Epidermal melanocyte (primary cell): ENCODE data around the gene HIPK3.
"Not testable (repeated sequence)": the region's sequence is repeated elsewhere in the genome, so short reads cannot be mapped to it uniquely, and the experiment has no call there.

Experiments used
- DNase-seq: peaks from one replicate; pipeline ENCODE4 v3.0.0; 2011; ENCODE audit warnings: low spot score; ENCODE audit not compliant: insufficient read length

HIPK3 gene

DNA sequence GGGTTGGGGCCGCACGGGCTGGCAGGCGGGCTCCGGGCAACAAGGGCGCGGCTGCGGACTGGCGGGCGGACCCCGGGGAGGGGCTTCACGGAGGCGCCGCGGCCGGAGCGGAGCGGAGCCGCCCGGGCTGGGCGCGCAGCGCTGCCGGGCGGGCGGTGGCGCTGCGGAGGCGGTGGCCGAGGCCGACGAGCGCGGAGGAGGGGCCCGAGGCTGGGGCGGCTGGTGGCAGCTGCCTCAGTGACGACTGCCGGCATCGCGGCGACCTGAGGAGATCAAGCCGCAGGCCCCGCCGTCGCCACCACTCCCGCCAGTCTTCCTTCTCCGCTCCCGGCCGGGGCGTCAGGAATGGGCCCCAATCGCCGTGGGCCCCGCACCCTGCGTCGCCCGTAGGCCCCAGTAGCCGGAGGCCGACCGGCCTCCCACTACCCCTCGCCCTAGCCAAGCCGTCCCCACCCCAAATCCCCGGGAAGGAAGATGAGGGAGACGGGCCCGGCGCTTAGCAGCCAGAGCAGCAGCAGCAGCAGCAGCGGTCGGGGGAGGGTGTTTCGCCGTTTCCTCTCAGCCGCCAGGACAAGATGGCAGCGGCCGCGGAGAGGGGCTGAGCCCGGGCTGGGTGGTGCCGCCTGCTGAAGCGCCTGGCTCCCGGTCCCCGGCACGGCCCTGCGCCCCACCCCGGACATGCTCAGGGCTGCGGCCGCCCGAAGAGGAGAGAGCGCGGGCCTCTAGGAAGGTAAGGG lies at the start of gene HIPK3:
TSS of gene HIPK3 (plus strand) at position 222 of the 737 bp plus-strand sequence.
- DNase-seq = peak; percentile 56

DNA sequence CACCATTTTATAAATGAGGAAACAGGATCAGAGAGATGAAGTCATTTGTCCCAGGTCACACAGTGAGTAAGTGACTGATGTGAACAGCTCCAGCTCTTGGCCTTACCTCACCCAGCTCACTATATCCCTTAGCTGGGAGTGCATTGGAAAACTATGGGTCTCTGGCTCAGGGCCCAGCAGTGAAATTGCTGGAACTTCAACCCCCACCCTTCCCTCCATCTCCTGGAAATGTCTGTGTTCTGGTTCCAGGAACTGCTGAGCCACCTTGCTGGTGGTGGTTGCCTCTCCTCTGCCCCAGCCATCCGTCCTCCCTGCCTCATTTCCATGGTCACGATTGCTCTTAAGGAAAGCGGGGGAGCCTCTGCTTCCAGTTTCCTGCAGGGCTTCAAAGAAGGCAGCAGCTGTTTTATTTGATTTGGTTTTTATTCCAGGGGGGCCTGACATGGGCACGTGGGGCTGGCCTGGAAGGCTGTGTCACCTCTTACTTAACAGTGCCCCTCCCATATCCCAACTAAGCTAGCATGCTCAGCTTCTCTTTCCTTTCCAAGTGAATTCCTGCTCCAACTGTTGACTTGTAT lies 49.7 kb upstream of the HIPK3 start:
- no peak for DNase-seq

DNA sequence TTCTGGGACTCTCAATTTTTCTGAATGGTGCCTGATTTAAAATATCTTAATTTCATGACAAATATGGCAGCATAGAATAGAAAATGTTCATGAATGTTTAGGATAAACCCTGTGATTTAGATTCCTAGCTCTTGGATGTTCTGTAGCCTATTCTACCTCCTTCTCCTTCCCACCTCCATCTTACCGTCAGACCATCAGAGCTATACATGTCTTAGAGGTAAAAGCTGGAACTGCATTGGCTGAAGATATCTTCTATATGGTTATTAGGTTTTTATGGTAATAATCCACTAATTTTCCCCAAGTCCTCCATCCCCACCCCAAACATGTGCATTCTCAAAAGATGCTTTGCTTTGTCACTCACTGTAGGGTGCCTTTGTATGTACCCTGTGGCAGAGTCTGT lies 49.0 kb upstream of the HIPK3 start:
- DNase-seq = no peak

DNA sequence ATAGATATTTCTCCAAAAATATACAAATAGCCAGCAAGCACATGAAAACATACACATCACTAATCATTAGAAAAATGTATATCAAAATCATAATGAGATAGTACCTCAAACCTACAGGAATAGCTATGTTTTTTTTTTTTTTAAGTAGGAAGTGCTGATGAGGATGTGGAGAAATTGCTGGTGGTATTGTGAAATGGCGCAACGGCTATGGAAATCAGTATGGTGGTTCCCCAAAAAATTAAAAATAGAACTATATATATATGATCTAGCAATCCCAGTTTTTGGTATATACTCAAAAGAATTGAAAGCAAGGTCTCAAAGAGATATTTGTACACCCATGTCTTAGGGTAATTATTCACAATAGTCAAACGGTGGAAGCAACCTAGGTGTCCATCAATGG lies 46.0 kb upstream of the HIPK3 start:
- DNase-seq = no peak

DNA sequence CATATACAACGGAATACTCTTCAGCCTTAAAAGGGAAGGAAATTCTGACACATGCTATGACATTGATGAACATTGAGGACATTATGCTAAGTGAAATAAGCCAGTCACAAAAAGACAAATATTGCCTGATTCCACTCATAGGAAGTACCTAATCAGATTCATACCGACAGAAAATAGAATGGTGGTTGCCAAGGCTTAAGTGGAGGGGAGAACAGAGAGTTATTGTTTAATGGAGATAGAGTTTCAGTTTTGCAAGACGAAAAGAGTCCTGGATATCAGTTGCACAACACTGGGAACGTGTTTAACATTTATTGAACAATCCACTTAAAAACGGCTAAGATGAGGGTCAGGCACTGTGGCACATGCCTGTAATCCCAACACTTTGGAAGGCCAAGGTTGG lies 45.6 kb upstream of the HIPK3 start:
- no peak for DNase-seq

DNA sequence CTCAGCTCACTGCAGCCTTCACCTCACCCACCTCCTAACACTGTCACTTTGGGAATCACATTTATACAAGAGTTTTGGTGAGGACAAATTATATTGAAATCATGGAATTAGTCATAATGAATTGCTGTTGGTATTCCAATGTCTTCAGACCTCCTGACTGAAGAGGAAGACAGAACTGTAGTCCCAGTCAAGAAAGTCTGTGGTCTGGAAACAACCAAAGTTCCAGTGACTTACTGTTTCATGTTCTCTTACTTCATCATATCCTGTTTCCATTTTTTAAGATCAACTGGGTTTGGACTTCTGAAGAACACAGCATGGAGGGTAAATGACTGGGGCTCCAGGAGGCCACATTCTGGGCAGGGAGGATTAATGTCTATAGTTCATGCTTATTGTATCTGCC lies 43.0 kb upstream of the HIPK3 start:
- no peak for DNase-seq

DNA sequence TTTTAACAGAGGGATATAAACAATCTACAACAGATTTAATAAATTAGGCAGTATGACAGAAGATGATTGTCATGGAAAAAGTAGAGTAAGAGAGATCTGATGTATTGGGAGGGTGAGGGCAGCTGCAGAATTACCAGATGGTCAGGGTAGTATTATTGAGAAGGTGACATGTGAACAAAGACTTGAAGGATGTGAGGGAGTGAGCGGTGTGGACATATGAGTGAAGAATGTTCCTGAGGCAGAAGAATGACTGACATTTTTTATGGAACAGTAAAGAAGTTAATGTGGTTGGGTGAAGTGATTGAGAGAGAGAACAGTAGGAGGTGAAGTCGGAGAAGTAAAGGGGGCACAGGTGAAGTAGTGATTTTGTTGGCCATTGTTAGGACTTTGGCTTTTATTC lies 42.4 kb upstream of the HIPK3 start:
- no peak for DNase-seq

DNA sequence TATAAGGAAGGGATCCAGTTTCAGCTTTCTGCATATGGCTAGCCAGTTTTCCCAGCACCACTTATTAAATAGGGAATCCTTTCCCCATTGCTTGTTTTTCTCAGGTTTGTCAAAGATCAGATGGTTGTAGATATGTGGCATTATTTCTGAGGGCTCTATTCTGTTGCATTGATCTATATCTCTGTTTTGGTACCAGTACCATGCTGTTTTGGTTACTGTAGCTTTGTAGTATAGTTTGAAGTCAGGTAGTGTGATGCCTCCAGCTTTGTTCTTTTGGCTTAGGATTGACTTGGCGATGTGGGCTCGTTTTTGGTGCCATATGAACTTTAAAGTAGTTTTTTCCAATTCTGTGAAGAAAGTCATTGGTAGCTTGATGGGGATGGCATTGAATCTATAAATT lies 40.5 kb upstream of the HIPK3 start:
- DNase-seq = not testable (repeated sequence)

DNA sequence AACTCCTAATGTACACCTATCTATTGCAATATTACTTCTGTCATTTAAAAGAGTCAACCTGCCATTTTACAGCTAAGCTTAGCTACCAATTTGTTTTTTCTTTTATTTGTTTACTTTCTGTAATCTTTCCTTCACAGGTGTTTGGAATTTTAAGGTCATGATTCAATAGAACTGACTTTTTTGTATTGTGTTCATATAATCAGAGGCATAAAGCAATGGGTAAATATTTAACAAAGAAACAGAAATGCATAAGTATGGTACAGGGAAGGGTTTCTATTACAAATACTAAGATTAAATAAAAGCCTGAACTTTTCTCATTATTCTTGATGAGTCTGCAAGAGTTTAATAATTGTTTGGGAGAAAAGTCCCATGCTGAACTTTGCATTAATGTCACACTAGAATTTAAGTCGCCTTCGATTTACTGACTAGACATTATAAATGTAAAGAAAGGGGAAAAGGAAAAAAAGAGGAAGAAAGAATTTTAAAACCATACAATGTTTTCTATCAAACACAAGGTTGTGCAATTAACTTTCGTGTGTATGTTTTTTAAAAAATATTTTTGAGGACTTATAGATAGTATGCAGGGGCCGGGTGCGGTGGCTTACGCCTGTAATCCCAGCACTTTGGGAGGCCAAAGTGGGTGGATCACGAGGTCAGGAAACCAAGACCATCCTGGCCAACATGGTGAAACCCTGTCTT lies 35.0 kb upstream of the HIPK3 start:
- no peak for DNase-seq

DNA sequence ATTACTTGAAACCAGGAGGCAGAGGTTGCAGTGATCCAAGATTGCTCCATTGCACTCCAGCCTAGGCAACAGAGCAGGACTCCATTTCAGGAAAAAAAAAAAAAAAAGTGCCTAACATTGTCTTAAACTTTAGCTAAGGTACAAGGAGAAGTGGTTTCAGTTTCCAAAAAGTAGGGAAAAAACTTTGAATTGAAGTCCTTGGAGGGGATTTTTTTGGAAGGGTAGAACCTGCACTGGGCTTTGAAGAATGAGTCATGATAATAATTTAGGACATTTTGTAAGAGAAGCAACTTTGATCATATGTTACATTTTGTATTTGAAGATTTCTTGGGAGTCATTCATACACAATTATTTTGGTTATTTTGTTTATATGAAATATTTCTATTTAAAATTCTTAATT lies 31.8 kb upstream of the HIPK3 start:
- DNase-seq = no peak

DNA sequence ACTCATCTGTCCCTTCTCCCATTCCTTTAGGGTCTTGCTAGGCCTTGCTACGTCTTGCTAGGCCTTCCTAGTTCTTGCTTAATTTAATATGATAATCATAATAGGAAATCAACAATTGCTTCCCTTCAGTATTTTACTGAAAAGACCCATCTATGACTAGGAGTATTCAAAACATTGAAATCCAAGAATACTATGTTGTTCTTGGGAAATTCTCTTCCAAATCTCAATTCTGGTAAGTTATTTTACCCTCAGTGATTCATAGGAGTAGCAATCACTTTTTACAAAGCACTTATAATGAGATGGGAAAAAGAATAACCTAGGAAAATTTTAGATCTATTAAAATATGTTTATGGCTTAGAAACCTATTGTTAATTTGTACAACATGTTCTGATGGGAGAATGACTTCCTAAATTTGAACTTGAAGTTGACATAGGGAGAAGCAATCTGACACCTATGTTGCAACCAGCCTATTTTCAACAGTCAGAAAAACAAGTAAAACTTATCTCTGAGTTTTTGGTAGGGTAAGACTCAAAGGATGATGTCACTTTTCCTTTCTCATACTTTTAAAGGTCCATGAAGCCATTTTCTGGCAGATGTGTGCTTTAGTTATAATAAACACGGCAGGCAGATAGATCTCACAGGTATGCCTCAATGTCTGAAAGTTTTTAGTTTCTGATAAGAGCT lies 29.5 kb upstream of the HIPK3 start:
- DNase-seq = no peak

DNA sequence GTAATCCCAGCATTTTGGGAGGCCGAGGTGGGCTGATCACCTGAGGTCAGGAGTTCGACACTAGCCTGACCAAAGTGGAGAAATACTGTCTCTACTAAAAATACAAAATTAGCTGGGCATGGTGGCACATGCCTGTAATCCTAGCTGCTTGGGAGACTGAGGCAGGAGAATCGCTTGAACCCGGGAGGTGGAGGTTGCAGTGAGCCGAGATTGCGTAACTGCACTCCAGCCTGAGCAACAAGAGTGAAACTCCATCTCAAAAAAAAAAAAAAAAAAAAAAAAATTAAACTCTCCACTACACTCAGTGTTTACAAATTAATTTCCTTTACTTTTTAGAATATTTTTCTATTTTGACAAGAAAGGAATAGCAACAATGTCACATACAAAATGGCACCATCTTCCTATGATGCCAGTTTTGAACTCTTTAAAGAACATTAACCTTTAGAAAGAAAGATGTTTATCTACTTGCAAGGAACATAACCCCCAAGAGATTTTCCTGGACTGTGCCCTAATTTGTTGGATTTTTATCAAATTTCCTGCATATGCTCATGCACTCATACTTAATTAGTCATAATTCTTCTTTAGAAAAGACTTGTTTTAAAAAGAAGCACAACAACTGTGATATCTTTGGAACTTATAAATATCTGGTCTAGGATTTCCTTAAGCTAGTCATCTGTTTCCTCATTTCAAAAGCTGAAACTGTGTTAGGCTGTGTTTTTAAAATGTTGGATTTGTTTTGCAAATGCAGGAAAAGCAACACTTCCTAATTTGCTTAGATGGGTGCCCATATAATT lies 22.6 kb upstream of the HIPK3 start:
- DNase-seq = no peak

DNA sequence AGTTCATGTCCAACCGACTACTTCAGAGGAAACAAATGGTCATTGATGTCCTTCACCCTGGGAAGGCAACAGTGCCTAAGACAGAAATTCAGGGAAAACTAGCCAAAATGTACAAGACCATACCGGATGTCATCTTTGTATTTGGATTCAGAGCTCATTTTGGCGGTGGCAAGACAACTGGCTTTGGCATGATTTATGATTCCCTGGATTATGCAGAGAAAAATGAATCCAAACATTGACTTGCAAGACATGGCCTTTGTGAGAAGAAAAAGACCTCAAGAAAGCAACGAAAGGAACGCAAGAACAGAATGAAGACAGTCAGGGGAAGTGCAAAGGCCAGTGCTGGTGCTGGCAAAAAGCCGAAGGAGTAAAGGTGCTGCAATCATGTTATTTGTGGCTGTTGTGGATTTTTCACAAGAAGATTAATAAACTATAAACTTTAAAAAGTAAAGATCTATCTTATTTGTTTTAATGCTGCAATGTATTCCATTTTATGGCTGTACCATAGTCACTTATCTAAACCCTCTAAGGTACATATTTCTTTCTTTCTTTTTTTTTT lies 20.1 kb upstream of the HIPK3 start:
- DNase-seq = no peak

DNA sequence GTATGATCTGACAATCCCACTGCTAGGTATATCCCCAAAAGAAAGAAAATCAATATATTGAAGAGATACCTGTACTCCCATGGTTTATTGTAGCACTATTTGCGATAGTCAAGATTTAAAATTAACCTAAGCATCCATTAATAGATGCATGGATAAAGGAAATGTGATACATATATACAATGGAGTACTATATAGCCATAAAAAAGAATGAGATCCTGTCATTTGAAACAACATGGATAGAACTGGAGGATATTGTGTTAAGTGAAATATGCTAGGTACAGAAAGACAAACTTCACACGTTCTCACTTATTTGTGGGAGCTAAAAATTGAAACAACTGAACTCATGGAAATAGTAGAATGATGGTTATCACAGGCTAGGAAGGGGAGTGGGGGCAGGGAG lies 14.6 kb upstream of the HIPK3 start:
- DNase-seq = no peak

DNA sequence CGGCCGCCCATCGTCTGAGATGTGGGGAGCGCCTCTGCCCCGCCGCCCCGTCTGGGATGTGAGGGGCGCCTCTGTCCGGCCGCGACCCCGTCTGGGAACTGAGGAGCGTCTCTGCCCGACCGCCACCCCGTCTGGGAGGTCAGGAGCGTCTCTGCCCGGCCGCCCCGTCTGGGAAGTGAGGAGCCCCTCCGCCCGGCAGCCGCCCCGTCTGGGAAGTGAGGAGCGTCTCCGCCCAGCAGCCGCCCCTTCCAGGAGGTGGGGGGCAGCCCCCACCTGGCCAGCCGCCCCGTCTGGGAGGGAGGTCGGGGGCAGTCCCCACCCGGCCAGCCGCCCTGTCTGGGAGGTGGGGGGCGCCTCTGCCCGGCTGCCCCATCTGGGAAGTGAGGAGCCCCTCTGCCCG lies 13.5 kb upstream of the HIPK3 start:
- not testable (repeated sequence) for DNase-seq

DNA sequence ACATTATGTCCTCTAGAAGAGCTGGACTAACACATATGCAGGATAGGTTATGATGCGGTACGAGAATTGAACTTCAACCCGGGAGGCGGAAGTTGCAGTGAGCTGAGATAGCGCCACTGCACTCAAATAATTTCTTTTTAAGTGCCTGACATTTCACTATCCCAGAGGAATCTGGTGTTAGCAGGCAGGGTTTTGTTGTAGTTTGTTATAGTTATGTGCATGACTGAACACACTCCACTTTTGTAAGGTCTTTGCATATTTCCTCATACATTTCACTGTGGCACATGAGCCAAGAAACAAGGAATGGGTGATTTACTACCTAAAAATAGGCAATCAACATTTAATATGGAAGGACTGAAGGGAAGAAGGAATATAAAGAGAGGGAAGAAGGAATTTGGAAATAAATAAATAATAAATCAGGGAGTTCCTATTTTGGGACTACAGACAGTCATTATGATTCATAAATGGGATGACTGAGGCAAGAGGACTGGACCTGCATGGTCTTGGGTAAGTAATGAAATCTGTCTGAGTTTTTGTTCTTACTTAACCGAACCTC lies 8.7 kb upstream of the HIPK3 start:
- no peak for DNase-seq

DNA sequence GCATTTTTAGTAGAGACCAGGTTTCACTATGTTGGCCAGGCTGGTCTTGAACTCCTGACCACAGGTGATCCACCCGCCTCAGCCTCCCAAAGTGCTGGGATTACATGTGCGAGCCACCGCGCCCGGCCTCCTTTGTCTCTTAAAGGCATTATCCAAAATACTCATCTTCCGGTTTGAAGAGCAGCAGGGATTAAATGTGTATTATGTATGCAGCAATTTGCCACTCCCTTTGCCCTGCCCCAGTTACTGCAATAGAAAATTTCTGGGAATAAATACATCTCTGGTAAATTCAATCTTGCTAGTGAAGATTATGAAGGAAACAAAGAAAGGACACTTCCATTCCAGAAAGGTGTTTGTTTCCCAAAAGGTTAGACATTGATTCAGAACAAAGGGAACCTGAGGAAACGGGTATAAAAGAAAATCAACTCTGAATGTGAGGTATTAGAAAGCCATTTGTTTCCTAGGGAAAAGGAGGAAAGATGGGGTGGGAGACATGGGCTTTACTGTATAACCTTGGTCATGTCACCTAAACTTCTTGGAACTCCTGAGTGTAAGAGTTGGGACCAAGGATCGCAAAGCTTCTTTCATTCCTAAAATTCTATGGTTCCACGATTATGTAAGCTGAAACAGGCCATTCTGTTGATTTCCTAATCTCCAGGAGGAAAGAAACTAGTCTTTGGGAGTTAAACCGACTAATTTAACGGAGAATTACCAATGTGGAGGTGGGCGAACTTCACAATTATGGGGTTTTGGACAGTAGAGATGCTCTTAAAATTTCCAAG lies 959 bp upstream of the HIPK3 start:
- DNase-seq = no peak

DNA sequence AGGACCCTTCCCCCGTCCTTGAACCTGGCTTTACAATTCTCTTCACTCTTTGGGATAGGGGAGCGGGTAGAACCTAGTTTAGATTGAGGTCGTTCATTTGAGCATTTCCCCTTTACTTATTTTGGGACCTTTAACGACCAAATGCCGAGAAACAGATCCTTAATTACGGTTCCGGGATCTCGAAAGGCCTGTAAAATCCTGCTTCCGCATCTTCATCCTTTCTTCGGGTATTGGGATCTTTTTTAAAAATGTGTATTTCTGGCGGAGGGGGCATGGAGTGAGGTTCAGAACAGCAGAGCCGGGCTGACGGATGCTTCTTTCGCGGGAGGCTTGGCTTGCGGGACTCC lies 395 bp upstream of the HIPK3 start:
- DNase-seq = no peak

DNA sequence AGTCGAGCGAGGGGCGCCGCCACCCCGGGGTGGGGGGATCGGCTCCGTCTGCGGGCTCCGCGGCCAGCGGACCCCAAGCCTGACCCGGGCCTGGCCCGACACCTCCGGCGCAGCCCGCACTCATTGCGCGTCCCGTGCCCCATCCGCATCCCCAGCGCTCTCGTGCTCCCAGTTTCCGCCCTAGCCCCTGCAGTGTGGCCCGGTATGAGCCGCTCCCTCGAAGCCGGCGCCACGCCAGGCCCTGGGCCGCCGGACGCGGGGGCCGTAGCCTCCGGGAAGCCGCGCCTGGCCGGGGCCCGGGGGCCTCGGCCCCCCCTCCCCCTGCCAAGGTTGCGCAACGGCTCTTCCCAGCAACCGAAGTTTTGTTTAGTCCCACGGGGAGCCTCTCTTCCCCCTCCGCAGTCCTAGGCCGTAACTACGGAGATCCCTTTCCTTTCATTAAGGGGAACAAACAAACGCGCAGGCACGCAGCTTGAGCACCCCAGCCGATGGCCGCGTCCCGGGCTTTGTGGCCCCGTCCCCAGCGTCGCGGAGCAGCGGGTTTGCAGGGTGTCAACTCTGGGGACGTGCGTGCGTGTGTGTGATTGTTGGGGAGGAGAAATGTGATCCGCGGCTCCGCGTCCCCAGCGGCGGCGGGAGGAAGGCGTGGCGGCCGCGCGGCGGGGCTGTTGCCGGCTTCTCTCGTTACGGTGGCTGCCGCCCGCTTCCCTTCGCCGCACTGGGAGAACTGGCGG lies 883 bp downstream of the HIPK3 start:
- DNase-seq = peak; percentile 39
